ENCODE data around the gene ETS1.

The ETS1 gene

DNA sequence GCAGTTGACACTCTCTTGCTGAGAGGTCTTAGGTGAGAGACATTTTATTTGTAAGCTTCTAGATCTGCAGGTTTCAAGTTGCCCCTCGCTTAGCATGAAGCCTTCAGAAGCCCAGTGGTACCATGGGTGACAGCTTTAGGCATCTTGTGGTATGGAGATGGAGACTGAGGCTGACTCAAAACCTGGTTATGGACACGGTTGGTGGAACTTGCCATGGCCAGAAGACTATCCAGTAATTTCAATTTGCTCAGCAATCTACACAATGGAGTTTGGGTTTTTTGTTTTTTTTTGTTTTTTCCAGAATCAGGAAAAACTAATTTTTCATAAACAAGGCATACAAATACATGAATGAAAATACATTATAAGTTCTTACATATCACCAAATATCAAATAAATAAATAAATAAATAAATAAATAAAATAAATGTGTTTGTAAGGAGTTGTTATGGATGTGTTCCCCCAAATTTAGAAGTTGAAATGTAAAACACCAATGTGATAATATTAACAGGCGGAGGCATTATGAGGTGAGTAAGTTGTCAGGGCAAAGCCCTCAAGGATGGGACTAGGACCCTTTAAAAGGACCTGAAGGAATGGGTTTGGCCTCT, 22.6 kb downstream of the ETS1 start (continued):
- TF ChIP-seq, protein P1, sequence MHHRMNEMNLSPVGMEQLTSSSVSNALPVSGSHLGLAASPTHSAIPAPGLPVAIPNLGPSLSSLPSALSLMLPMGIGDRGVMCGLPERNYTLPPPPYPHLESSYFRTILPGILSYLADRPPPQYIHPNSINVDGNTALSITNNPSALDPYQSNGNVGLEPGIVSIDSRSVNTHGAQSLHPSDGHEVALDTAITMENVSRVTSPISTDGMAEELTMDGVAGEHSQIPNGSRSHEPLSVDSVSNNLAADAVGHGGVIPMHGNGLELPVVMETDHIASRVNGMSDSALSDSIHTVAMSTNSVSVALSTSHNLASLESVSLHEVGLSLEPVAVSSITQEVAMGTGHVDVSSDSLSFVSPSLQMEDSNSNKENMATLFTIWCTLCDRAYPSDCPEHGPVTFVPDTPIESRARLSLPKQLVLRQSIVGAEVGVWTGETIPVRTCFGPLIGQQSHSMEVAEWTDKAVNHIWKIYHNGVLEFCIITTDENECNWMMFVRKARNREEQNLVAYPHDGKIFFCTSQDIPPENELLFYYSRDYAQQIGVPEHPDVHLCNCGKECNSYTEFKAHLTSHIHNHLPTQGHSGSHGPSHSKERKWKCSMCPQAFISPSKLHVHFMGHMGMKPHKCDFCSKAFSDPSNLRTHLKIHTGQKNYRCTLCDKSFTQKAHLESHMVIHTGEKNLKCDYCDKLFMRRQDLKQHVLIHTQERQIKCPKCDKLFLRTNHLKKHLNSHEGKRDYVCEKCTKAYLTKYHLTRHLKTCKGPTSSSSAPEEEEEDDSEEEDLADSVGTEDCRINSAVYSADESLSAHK (tag by site-specific recombination; IDR thresholded peaks at IDR 0.05) = peak; percentile 68
- TF ChIP-seq ZNF146 (tag by site-specific recombination; IDR thresholded peaks at IDR 0.05) = no peak
- TF ChIP-seq SALL2 (tag by site-specific recombination; IDR thresholded peaks at IDR 0.05; ENCODE audit: borderline replicate concordance) = no peak
- TF ChIP-seq, protein P2, sequence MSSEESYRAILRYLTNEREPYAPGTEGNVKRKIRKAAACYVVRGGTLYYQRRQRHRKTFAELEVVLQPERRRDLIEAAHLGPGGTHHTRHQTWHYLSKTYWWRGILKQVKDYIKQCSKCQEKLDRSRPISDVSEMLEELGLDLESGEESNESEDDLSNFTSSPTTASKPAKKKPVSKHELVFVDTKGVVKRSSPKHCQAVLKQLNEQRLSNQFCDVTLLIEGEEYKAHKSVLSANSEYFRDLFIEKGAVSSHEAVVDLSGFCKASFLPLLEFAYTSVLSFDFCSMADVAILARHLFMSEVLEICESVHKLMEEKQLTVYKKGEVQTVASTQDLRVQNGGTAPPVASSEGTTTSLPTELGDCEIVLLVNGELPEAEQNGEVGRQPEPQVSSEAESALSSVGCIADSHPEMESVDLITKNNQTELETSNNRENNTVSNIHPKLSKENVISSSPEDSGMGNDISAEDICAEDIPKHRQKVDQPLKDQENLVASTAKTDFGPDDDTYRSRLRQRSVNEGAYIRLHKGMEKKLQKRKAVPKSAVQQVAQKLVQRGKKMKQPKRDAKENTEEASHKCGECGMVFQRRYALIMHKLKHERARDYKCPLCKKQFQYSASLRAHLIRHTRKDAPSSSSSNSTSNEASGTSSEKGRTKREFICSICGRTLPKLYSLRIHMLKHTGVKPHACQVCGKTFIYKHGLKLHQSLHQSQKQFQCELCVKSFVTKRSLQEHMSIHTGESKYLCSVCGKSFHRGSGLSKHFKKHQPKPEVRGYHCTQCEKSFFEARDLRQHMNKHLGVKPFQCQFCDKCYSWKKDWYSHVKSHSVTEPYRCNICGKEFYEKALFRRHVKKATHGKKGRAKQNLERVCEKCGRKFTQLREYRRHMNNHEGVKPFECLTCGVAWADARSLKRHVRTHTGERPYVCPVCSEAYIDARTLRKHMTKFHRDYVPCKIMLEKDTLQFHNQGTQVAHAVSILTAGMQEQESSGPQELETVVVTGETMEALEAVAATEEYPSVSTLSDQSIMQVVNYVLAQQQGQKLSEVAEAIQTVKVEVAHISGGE (tag by site-specific recombination; conservative IDR thresholded peaks at IDR 0.05; ENCODE audit: low read depth) = peak; percentile 57
- TF ChIP-seq ZNF548 (tag by site-specific recombination; IDR thresholded peaks at IDR 0.05) = no peak
- TF ChIP-seq, protein P3, sequence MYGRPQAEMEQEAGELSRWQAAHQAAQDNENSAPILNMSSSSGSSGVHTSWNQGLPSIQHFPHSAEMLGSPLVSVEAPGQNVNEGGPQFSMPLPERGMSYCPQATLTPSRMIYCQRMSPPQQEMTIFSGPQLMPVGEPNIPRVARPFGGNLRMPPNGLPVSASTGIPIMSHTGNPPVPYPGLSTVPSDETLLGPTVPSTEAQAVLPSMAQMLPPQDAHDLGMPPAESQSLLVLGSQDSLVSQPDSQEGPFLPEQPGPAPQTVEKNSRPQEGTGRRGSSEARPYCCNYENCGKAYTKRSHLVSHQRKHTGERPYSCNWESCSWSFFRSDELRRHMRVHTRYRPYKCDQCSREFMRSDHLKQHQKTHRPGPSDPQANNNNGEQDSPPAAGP (tag by site-specific recombination; IDR thresholded peaks at IDR 0.05) = no peak
- TF ChIP-seq ZNF354C (tag by site-specific recombination; IDR thresholded peaks at IDR 0.05; ENCODE audit: borderline replicate concordance, low read depth) = no peak
- TF ChIP-seq ZNF112 (tag by site-specific recombination; IDR thresholded peaks at IDR 0.05) = no peak
- TF ChIP-seq, protein P4, sequence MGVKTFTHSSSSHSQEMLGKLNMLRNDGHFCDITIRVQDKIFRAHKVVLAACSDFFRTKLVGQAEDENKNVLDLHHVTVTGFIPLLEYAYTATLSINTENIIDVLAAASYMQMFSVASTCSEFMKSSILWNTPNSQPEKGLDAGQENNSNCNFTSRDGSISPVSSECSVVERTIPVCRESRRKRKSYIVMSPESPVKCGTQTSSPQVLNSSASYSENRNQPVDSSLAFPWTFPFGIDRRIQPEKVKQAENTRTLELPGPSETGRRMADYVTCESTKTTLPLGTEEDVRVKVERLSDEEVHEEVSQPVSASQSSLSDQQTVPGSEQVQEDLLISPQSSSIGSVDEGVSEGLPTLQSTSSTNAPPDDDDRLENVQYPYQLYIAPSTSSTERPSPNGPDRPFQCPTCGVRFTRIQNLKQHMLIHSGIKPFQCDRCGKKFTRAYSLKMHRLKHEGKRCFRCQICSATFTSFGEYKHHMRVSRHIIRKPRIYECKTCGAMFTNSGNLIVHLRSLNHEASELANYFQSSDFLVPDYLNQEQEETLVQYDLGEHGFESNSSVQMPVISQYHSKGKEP (tag by site-specific recombination; IDR thresholded peaks at IDR 0.05) = no peak
- no peak for TF ChIP-seq ZFP69B (tag by site-specific recombination; IDR thresholded peaks at IDR 0.05)
- TF ChIP-seq ZNF274 (IDR thresholded peaks at IDR 0.05; ENCODE audit: low read length) = no peak
- TF ChIP-seq ZNF274 (tag by site-specific recombination; IDR thresholded peaks at IDR 0.05; ENCODE audit: borderline replicate concordance) = no peak
- TF ChIP-seq ZNF623 (tag by site-specific recombination; IDR thresholded peaks at IDR 0.05) = peak; percentile 46
- no peak for TF ChIP-seq KLF8 (tag by site-specific recombination; IDR thresholded peaks at IDR 0.05)
- no peak for TF ChIP-seq ZSCAN23 (tag by site-specific recombination; IDR thresholded peaks at IDR 0.05)
- no peak for TF ChIP-seq ZBTB21 (tag by site-specific recombination; IDR thresholded peaks at IDR 0.05)
- TF ChIP-seq ZNF366 (tag by site-specific recombination; conservative IDR thresholded peaks at IDR 0.05) = no peak
- TF ChIP-seq ZNF24 (tag by site-specific recombination; IDR thresholded peaks at IDR 0.05) = no peak
- TF ChIP-seq ZNF19 (tag by site-specific recombination; IDR thresholded peaks at IDR 0.05; ENCODE audit: low read depth) = 0 out of 2 replicates have a peak, but pooled peaks have one; percentile 13
- TF ChIP-seq, protein P5, sequence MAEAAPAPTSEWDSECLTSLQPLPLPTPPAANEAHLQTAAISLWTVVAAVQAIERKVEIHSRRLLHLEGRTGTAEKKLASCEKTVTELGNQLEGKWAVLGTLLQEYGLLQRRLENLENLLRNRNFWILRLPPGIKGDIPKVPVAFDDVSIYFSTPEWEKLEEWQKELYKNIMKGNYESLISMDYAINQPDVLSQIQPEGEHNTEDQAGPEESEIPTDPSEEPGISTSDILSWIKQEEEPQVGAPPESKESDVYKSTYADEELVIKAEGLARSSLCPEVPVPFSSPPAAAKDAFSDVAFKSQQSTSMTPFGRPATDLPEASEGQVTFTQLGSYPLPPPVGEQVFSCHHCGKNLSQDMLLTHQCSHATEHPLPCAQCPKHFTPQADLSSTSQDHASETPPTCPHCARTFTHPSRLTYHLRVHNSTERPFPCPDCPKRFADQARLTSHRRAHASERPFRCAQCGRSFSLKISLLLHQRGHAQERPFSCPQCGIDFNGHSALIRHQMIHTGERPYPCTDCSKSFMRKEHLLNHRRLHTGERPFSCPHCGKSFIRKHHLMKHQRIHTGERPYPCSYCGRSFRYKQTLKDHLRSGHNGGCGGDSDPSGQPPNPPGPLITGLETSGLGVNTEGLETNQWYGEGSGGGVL (tag by site-specific recombination; IDR thresholded peaks at IDR 0.05) = no peak
- TF ChIP-seq ZNF843 (tag by site-specific recombination; IDR thresholded peaks at IDR 0.05) = no peak
- no peak for TF ChIP-seq ZNF121 (tag by site-specific recombination; IDR thresholded peaks at IDR 0.05)
- TF ChIP-seq MEIS1 (CRISPR knock-in tag; IDR thresholded peaks at IDR 0.05; ENCODE audit: borderline replicate concordance) = no peak

Data from HEK293 (cell line).